RWPE2 (cell line): ENCODE measurements around the gene PI4K2A.
"Not testable (repeated sequence)": the region's sequence is repeated elsewhere in the genome, so short reads cannot be mapped to it uniquely, and the experiment has no call there.

Source experiments
- ATAC-seq: fragments of 200-7000 bp; cut with Tn5 transposase; 3 replicates; pipeline ENCODE4 v1.9.1; 2021; ENCODE audit warnings: low read depth
- DNase-seq: peaks from one replicate; pipeline ENCODE4 v3.0.0-alpha.2; 2020; ENCODE audit warnings: low spot score
- H3K27ac ChIP-seq: fragments of 450-650 bp; 2 replicates; pipeline ENCODE4 v1.5.1; 2017; ENCODE audit warnings: mild to moderate bottlenecking; ENCODE audit not compliant: poor library complexity, severe bottlenecking
- H3K27me3 ChIP-seq: fragments of 250-450 bp; sonication (Bioruptor Pico); 2 replicates; pipeline ENCODE4 v1.5.1; 2021; ENCODE audit warnings: mild to moderate bottlenecking, moderate library complexity; ENCODE audit not compliant: insufficient read depth, poor library complexity, severe bottlenecking
- H3K36me3 ChIP-seq: fragments of 250-450 bp; sonication (Bioruptor Pico); 2 replicates; pipeline ENCODE4 v1.5.1; 2020; ENCODE audit warnings: low read depth, mild to moderate bottlenecking, moderate library complexity
- H3K4me1 ChIP-seq: fragments of 250-450 bp; sonication (Bioruptor Pico); 2 replicates; pipeline ENCODE4 v1.5.1; 2021; ENCODE audit warnings: mild to moderate bottlenecking, moderate library complexity; ENCODE audit not compliant: insufficient read depth, poor library complexity, severe bottlenecking
- H3K4me3 ChIP-seq: fragments of 250-450 bp; sonication (Bioruptor Pico); 2 replicates; pipeline ENCODE4 v1.5.1; 2021; ENCODE audit warnings: mild to moderate bottlenecking, moderate library complexity; ENCODE audit not compliant: severe bottlenecking
- H3K9me3 ChIP-seq: fragments of 250-450 bp; sonication (Bioruptor Pico); 2 replicates; pipeline ENCODE4 v1.5.1; 2021; ENCODE audit warnings: mild to moderate bottlenecking, moderate library complexity; ENCODE audit not compliant: severe bottlenecking
- TF ChIP-seq, protein P1 (sequence below): fragments of 450-650 bp; IDR thresholded peaks from one replicate; pipeline ENCODE4 v1.5.1; 2017; ENCODE audit warnings: mild to moderate bottlenecking, moderate library complexity; ENCODE audit not compliant: poor library complexity, severe bottlenecking

PI4K2A gene

GRCh38 chr10:97640868-97641811, 669 bp downstream of the PI4K2A start:
- H3K27me3 ChIP-seq = no peaks in the 10 kb centered on the region
- TF ChIP-seq, protein P1, sequence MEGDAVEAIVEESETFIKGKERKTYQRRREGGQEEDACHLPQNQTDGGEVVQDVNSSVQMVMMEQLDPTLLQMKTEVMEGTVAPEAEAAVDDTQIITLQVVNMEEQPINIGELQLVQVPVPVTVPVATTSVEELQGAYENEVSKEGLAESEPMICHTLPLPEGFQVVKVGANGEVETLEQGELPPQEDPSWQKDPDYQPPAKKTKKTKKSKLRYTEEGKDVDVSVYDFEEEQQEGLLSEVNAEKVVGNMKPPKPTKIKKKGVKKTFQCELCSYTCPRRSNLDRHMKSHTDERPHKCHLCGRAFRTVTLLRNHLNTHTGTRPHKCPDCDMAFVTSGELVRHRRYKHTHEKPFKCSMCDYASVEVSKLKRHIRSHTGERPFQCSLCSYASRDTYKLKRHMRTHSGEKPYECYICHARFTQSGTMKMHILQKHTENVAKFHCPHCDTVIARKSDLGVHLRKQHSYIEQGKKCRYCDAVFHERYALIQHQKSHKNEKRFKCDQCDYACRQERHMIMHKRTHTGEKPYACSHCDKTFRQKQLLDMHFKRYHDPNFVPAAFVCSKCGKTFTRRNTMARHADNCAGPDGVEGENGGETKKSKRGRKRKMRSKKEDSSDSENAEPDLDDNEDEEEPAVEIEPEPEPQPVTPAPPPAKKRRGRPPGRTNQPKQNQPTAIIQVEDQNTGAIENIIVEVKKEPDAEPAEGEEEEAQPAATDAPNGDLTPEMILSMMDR = no peak
- ATAC-seq = peak; percentile 1; the same call in 2 of the 3 replicates
- no peaks in the 10 kb centered on the region for H3K9me3 ChIP-seq
- H3K27ac ChIP-seq = peak overlapping the region; percentile 73
- H3K4me1 ChIP-seq = peaks cover 10% of the 10 kb centered on the region
- peaks cover 32% of the 10 kb centered on the region for H3K36me3 ChIP-seq
- no peak for DNase-seq
- peak overlapping the region; percentile 87 for H3K4me3 ChIP-seq

GRCh38 chr10:97642471-97643159, 2.1 kb downstream of the PI4K2A start:
- peaks cover 18% of the 10 kb centered on the region for H3K4me1 ChIP-seq
- peak overlapping the region; percentile 87 for H3K4me3 ChIP-seq
- H3K27ac ChIP-seq = peak overlapping the region; percentile 73
- DNase-seq, ATAC-seq, H3K27me3 ChIP-seq, H3K9me3 ChIP-seq: not testable (repeated sequence)
- H3K36me3 ChIP-seq = peaks cover 45% of the 10 kb centered on the region

DNA sequence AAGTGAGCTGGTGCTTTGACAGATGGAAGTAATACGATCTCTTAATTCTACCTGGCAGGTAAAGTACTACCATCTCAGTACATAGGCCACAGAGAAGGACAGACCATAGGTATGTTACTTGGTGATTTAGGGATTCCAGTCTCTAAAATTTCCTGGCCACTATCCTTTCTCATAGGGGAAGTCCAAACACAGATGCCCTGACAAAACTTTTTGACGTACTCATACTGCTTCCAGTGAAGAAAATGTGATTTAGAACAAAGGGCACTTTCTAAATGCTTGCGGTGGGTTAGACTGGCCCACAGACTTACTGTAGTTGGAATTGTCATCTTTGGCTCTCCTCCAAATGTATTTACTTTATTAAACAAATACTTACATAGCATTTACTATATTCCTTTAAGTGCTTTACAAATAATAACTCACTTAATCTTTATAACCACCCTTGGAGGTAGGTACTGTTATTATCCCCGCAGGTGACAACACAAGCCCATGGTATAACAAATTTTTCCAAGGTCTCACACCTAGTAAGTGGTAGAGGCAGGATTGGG, 3.0 kb downstream of the PI4K2A start:
- Histone ChIP-seq H3K27me3 (no peaks in the 10 kb centered on the region), H3K4me1 (peaks cover 27% of the 10 kb centered on the region), H3K4me3 (no peak overlapping the region), H3K36me3 (peaks cover 52% of the 10 kb centered on the region), H3K27ac (peak overlapping the region; percentile 73), H3K9me3 (no peaks in the 10 kb centered on the region)
- TF ChIP-seq, protein P1 = no peak
- DNase-seq = no peak
- ATAC-seq = no peak

DNA sequence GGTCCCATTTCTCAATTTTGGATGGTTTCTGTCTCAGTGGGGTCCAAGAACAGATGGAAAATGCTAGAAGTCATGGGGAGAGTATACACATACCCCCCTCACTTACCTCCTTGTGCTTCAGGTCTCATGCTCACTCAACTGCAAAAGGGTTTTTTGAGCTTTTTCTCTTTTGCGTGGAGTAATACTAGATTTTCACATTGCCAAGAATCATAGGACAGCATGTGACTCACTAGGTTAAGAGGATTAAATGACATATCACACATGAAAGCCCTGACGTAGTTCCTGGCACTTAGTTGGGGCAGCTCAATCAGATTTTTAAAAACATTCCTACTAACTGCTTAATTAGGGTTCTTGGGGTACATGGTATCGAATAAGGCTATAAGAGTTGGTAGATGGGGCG, 4.5 kb downstream of the PI4K2A start:
- Histone ChIP-seq H3K9me3 (no peaks in the 10 kb centered on the region), H3K4me3 (no peak overlapping the region), H3K4me1 (peaks cover 41% of the 10 kb centered on the region), H3K27ac (peak overlapping the region; percentile 9), H3K27me3 (no peaks in the 10 kb centered on the region), H3K36me3 (peaks cover 58% of the 10 kb centered on the region)
- ATAC-seq (no peak), DNase-seq (no peak)
- TF ChIP-seq, protein P1 = no peak

DNA sequence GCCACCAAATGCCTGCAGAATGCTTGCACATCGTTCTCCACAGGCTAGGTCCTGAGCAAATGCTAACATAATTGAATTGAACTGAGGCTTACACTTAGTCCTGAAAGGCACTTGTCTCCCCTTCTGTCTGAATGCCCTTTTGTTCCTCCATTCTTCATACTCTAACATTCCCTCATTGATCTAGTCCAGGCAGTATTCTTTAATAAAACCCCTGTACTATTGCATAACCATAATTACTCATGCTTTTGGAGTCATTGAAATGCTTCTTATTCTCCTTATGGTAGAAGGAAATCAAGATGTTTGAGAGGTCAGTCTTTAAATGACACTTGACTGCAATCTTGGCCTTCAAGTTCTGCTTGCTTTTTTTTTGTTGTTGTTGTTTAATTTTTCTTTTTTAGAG, 7.1 kb downstream of the PI4K2A start:
- H3K36me3 ChIP-seq = peaks cover 82% of the 10 kb centered on the region
- H3K4me1 ChIP-seq = peaks cover 64% of the 10 kb centered on the region
- H3K4me3 ChIP-seq = no peak overlapping the region
- no peaks in the 10 kb centered on the region for H3K27me3 ChIP-seq
- TF ChIP-seq, protein P1 = no peak
- DNase-seq (no peak), ATAC-seq (peak; percentile 31; the same call in 2 of the 3 replicates)
- H3K9me3 ChIP-seq = no peaks in the 10 kb centered on the region
- H3K27ac ChIP-seq = peak overlapping the region; percentile 99
